Neural cell (in vitro differentiated cells): Measurements from ENCODE around the gene ZNRF2. TPM values are rescaled to one million over a fixed set of nuclear protein-coding genes. Genes with fewer than 3 reads are reported as not detected.

Source experiments
- H2AFZ ChIP-seq: fragments of 200-600, 300-800 bp; sonication (generic), shearing (Covaris generic); 2 replicates; pipeline ENCODE4 v1.6.0; 2014; ENCODE audit warnings: low read depth, mild to moderate bottlenecking, antibody characterized with exemption, low read length, moderate library complexity
- H3F3A ChIP-seq: fragments of 200-600 bp; shearing (Covaris generic); 2 replicates; pipeline ENCODE4 v1.6.1; 2016; ENCODE audit warnings: mild to moderate bottlenecking, moderate library complexity, mixed read lengths, antibody characterized with exemption, low read length; ENCODE audit not compliant: insufficient read depth, poor library complexity, severe bottlenecking
- H3K27ac ChIP-seq: fragments of 200-600, 300-800 bp; sonication (generic), shearing (Covaris generic); 2 replicates; pipeline ENCODE4 v1.5.1; 2014; ENCODE audit warnings: mild to moderate bottlenecking, low read length, moderate library complexity
- H3K27me3 ChIP-seq: fragments of 300-800, 200-600 bp; sonication (generic), shearing (Covaris generic); 2 replicates; pipeline ENCODE4 v1.6.0; 2014; ENCODE audit warnings: mild to moderate bottlenecking, low read depth, low read length, moderate library complexity; ENCODE audit not compliant: insufficient read depth
- H3K36me3 ChIP-seq: fragments of 300-800, 200-600 bp; sonication (generic), shearing (Covaris generic); 2 replicates; pipeline ENCODE4 v1.5.1; 2014; ENCODE audit warnings: mild to moderate bottlenecking, antibody characterized with exemption, low read length, moderate library complexity; ENCODE audit not compliant: insufficient read depth
- H3K4me2 ChIP-seq: fragments of 300-800, 200-600 bp; sonication (generic), shearing (Covaris generic); 2 replicates; pipeline ENCODE4 v1.6.0; 2014; ENCODE audit warnings: mild to moderate bottlenecking, low read length
- H3K4me3 ChIP-seq: fragments of 300-800, 200-600 bp; sonication (generic), shearing (Covaris generic); 2 replicates; pipeline ENCODE4 v1.5.1; 2014; ENCODE audit warnings: mild to moderate bottlenecking, low read length, moderate library complexity
- H3K79me2 ChIP-seq: fragments of 200-600 bp; shearing (Covaris generic); replicated peaks from 2 replicates; pipeline ENCODE4 v1.6.0; 2014; ENCODE audit warnings: mild to moderate bottlenecking, low read length, moderate library complexity; ENCODE audit not compliant: insufficient read depth
- H3K9ac ChIP-seq: fragments of 300-800, 200-600 bp; sonication (generic), shearing (Covaris generic); 2 replicates; pipeline ENCODE4 v1.6.1; 2016; ENCODE audit warnings: mild to moderate bottlenecking, low read length, mixed read lengths
- H3K9me2 ChIP-seq: fragments of 200-600 bp; shearing (Covaris generic); 2 replicates; pipeline ENCODE4 v1.6.1; 2016; ENCODE audit warnings: mild to moderate bottlenecking, low read length, mixed read lengths; ENCODE audit not compliant: insufficient read depth
- H3K9me3 ChIP-seq: fragments of 200-600, 300-800 bp; sonication (generic), shearing (Covaris generic); 2 replicates; pipeline ENCODE4 v1.6.1; 2016; ENCODE audit warnings: mild to moderate bottlenecking, mixed run types, low read length, moderate library complexity, mixed read lengths
- H4K20me1 ChIP-seq: fragments of 200-600 bp; shearing (Covaris generic); 2 replicates; pipeline ENCODE4 v1.6.1; 2016; ENCODE audit warnings: mild to moderate bottlenecking, mixed run types; ENCODE audit not compliant: insufficient read depth
- CTCF ChIP-seq: fragments of 450-650 bp; IDR thresholded peaks from 2 replicates; pipeline ENCODE4 v1.5.1; 2014; ENCODE audit warnings: antibody characterized with exemption, mild to moderate bottlenecking, moderate library complexity; ENCODE audit not compliant: poor library complexity, severe bottlenecking
- EP300 ChIP-seq: fragments of 450-650 bp; conservative IDR thresholded peaks from 2 replicates; pipeline ENCODE4 v1.6.1; 2014; ENCODE audit warnings: antibody characterized with exemption, mild to moderate bottlenecking, moderate library complexity; ENCODE audit not compliant: poor library complexity, severe bottlenecking
- EZH2 ChIP-seq: fragments of 200-600, 300-800 bp; shearing (Covaris generic), sonication (generic); IDR thresholded peaks from 2 replicates; pipeline ENCODE4 v1.6.1; 2014; ENCODE audit warnings: antibody characterized with exemption, low read length, borderline replicate concordance, mild to moderate bottlenecking; ENCODE audit not compliant: insufficient read depth, poor library complexity, severe bottlenecking
- MXI1 ChIP-seq: fragments of 450-650 bp; conservative IDR thresholded peaks from 2 replicates; pipeline ENCODE4 v1.6.1; 2014; ENCODE audit warnings: antibody characterized with exemption, mild to moderate bottlenecking; ENCODE audit not compliant: poor library complexity, severe bottlenecking
- POLR2AphosphoS5 ChIP-seq: IDR thresholded peaks from 2 replicates; pipeline ENCODE4 v1.6.1; 2012
- RAD21 ChIP-seq: fragments of 450-650 bp; conservative IDR thresholded peaks from 2 replicates; pipeline ENCODE4 v1.6.1; 2014; ENCODE audit warnings: antibody characterized with exemption, mild to moderate bottlenecking, moderate library complexity
- REST ChIP-seq: IDR thresholded peaks from 2 replicates; pipeline ENCODE4 v1.6.1; 2012; ENCODE audit warnings: borderline replicate concordance
- SMC3 ChIP-seq: fragments of 450-650 bp; conservative IDR thresholded peaks from 2 replicates; pipeline ENCODE4 v1.6.1; 2014; ENCODE audit warnings: antibody characterized with exemption, mild to moderate bottlenecking, moderate library complexity; ENCODE audit not compliant: poor library complexity
- TAF1 ChIP-seq: IDR thresholded peaks from 2 replicates; pipeline ENCODE4 v1.6.1; 2012; ENCODE audit warnings: low read depth
- polyA plus RNA-seq: library from polyadenylated mRNA; depleted of rRNA; stranded (reverse); fragments of >200 nt; gene quantifications from 2 replicates; pipeline ENCODE4 v1.2.3, GENCODE V29; 2014

The ZNRF2 gene
- polyA plus RNA-seq, 1 donor from 2014 or later: 12.2 TPM

DNA sequence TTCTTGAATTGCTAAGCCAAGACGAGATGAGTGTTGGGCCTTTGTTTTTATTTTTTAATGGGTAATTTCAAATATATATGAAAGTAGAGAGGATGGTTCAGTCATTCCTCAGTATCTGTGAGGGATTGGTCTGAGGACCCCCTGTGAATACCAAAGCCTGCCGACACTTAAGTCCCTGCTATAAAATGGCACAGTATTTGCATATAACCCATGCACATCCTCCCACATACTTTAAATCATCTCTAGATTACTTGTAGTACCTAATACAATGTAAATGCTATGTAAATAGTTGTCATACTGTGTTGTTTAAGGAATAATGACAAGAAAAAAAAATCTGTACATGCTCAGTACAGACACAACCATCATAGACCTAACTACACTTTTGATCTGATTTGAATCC is 120.8 kb downstream of the ZNRF2 start:
- no peaks in the 10 kb centered on the region for H3K9me2 ChIP-seq
- H3K9ac ChIP-seq: no peak overlapping the region
- no peaks in the 10 kb centered on the region for H4K20me1 ChIP-seq
- H3K27me3 ChIP-seq: no peaks in the 10 kb centered on the region
- no peaks in the 10 kb centered on the region for H3F3A ChIP-seq
- H3K4me3 ChIP-seq: no peak overlapping the region
- no peak overlapping the region for H3K27ac ChIP-seq
- H3K4me2 ChIP-seq: no peak overlapping the region
- TF ChIP-seq SMC3: no peak
- no peak for TF ChIP-seq RAD21
- TF ChIP-seq MXI1: no peak
- TF ChIP-seq EP300: no peak
- TF ChIP-seq POLR2AphosphoS5: no peak
- TF ChIP-seq TAF1: no peak
- TF ChIP-seq REST: no peak
- TF ChIP-seq CTCF: no peak
- no peak for TF ChIP-seq EZH2
- H2AFZ ChIP-seq: no peak overlapping the region
- no peaks in the 10 kb centered on the region for H3K36me3 ChIP-seq
- no peaks in the 10 kb centered on the region for H3K9me3 ChIP-seq
- H3K79me2 ChIP-seq: no peaks in the 10 kb centered on the region

DNA sequence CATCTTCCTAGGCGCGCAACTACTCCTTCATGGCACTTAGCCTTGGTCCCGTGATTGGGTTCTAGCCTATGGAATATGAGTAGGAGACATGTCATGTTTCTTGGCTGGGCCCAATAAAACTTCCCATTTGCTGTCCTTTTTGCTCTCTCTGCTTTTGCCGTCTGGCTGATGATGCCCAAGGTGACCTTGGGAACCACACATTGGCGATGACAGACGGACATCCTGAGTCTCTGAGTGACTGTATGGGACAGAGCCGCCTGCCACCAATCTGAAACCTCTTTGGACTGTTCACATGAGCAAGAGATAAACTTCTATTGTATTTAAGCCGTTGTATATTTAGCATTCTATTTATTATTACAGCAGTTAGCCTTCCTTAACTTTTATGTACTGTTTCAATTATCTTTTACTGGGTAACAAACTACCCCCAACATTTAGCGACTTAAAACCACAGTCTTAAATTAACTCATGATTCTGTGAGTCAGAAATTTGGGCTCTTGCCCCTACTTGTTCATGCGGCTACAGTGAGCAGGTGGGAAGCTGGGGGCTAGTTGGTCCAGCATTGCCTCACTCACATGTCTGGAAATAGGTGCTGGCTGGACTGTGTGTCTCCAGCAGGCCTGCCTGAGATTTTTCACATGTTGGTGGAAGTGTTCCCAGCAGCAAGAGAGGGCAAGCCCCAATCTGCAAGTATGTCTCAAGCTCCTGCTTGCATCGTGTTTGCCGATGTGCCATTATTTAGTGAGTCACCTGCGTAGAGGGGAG is 122.4 kb downstream of the ZNRF2 start:
- Histone ChIP-seq H3K36me3 (no peaks in the 10 kb centered on the region), H3K27me3 (no peaks in the 10 kb centered on the region), H4K20me1 (no peaks in the 10 kb centered on the region), H2AFZ (no peak overlapping the region), H3K27ac (no peak overlapping the region), H3K4me3 (no peak overlapping the region), H3K9ac (no peak overlapping the region), H3K79me2 (no peaks in the 10 kb centered on the region), H3F3A (no peaks in the 10 kb centered on the region), H3K9me2 (no peaks in the 10 kb centered on the region), H3K4me2 (no peak overlapping the region), H3K9me3 (no peaks in the 10 kb centered on the region)
- TF ChIP-seq EZH2: no peak
- TF ChIP-seq EP300: no peak
- no peak for TF ChIP-seq MXI1
- no peak for TF ChIP-seq POLR2AphosphoS5
